Chondrocyte (in vitro differentiated cells): ENCODE measurements around the gene EFEMP1. TPM values are rescaled to one million over a fixed set of nuclear protein-coding genes. Genes with fewer than 3 reads are reported as not detected.
"Not testable (repeated sequence)": the region's sequence is repeated elsewhere in the genome, so short reads cannot be mapped to it uniquely, and the experiment has no call there.

Experiments
- DNase-seq: peaks from one replicate; pipeline ENCODE4 v3.0.0; 2021; ENCODE audit warnings: mixed read lengths, low spot score
- H3K27ac Mint-ChIP-seq: one replicate; pipeline ENCODE4 v1.8.0; 2021; ENCODE audit warnings: mild to moderate bottlenecking, moderate library complexity, mixed read lengths; ENCODE audit not compliant: unreplicated experiment
- H3K27me3 Mint-ChIP-seq: 2 replicates; pipeline ENCODE4 v1.8.0; 2021; ENCODE audit warnings: low read depth, mixed read lengths
- H3K36me3 Mint-ChIP-seq: 2 replicates; pipeline ENCODE4 v1.8.0; 2021; ENCODE audit warnings: low read depth, mixed read lengths
- H3K4me1 Mint-ChIP-seq: 2 replicates; pipeline ENCODE4 v1.8.0; 2021; ENCODE audit warnings: low read depth, mild to moderate bottlenecking, mixed read lengths
- H3K4me3 Mint-ChIP-seq: one replicate; pipeline ENCODE4 v1.8.0; 2021; ENCODE audit warnings: mild to moderate bottlenecking, moderate library complexity, mixed read lengths; ENCODE audit not compliant: unreplicated experiment
- H3K9me3 Mint-ChIP-seq: 2 replicates; pipeline ENCODE4 v1.8.0; 2021; ENCODE audit warnings: low read depth, mixed read lengths
- total RNA-seq: library from RNA; stranded (reverse); gene quantifications from 3 replicates; pipeline ENCODE4 v1.2.1, GENCODE V29; 2021
- TF ChIP-seq, protein P1 (sequence below): fragments of 200-600 bp; sonication (generic); IDR thresholded peaks from 2 replicates; pipeline ENCODE4 v1.5.0; 2021; ENCODE audit warnings: antibody characterized with exemption, mild to moderate bottlenecking, moderate library complexity

Gene EFEMP1
- total RNA-seq, 1 donor from 2014 or later = 38.6 TPM

- Mint-ChIP-seq H3K27me3 (peaks cover 5% of the 10 kb centered on the region), H3K4me3 (no peak overlapping the region), H3K27ac (no peak overlapping the region), H3K36me3 (peaks cover 5% of the 10 kb centered on the region), H3K9me3 (peaks cover 7% of the 10 kb centered on the region), H3K4me1 (peaks cover 13% of the 10 kb centered on the region)
- TF ChIP-seq, protein P1, sequence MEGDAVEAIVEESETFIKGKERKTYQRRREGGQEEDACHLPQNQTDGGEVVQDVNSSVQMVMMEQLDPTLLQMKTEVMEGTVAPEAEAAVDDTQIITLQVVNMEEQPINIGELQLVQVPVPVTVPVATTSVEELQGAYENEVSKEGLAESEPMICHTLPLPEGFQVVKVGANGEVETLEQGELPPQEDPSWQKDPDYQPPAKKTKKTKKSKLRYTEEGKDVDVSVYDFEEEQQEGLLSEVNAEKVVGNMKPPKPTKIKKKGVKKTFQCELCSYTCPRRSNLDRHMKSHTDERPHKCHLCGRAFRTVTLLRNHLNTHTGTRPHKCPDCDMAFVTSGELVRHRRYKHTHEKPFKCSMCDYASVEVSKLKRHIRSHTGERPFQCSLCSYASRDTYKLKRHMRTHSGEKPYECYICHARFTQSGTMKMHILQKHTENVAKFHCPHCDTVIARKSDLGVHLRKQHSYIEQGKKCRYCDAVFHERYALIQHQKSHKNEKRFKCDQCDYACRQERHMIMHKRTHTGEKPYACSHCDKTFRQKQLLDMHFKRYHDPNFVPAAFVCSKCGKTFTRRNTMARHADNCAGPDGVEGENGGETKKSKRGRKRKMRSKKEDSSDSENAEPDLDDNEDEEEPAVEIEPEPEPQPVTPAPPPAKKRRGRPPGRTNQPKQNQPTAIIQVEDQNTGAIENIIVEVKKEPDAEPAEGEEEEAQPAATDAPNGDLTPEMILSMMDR = no peak
- no peak for DNase-seq
Observed at GRCh38 chr2:55840460-55840859, 83.1 kb downstream of the EFEMP1 start.

DNA sequence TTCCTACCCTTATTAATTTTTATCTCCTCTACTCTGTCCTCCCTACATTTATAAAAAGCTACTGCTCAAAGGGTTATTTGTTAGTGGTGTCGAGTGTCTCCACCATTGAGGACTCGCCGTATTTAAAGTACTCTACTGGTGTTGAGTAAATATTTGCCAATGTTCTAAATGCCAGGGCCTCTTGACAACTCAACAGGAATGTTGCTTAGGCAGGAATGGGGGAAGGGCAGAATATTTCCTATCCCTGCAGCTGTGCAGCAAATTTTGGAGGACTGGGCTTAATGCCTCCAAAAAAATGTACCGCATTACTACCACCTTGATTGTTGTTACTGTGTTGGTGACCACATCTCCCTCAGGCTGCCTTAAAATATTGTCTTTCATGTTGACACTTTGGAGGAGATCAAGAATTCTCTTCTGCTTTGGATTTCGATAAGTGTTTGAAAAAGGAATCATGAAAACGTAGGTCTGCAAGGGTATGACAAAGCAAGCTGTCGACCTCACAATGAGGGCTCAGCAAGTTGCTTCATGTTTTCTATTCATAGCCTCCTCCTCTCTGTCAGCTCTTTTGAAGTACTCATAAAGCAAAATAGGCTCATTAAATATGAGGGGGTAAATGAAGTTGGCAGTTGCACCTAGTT is 84.3 kb downstream of the EFEMP1 start:
- Mint-ChIP-seq H3K4me1 (peaks cover 13% of the 10 kb centered on the region), H3K27me3 (peaks cover 10% of the 10 kb centered on the region), H3K9me3 (peaks cover 11% of the 10 kb centered on the region), H3K27ac (no peak overlapping the region), H3K36me3 (peaks cover 5% of the 10 kb centered on the region), H3K4me3 (no peak overlapping the region)
- DNase-seq = no peak
- TF ChIP-seq, protein P1 = no peak

DNA sequence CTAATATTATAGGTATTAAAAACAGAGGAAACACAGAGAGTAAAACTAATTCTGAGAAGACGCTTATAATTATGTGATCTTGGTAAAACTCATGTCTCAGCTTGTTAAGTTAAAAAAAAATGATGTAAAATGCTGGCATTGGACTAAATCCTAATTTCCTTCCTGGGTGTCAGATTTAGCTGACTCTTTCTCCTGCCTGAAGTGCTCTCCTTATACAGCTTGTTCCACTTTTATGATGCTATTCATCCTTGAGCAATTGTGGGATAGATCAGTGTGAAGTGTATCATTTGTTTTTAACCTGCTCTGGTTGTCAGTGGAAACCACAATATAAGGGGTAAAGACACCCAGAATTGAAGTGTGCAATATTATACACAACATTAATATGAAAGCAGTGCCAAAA is 84.9 kb downstream of the EFEMP1 start:
- H3K4me1 Mint-ChIP-seq = peaks cover 13% of the 10 kb centered on the region
- peaks cover 12% of the 10 kb centered on the region for H3K27me3 Mint-ChIP-seq
- H3K36me3 Mint-ChIP-seq = peaks cover 5% of the 10 kb centered on the region
- no peak overlapping the region for H3K27ac Mint-ChIP-seq
- TF ChIP-seq, protein P1 = no peak
- peaks cover 11% of the 10 kb centered on the region for H3K9me3 Mint-ChIP-seq
- no peak for DNase-seq
- H3K4me3 Mint-ChIP-seq = no peak overlapping the region

GRCh38 chr2:55838117-55838516 is 85.5 kb downstream of the EFEMP1 start:
- peaks cover 13% of the 10 kb centered on the region for H3K27me3 Mint-ChIP-seq
- not testable (repeated sequence) for H3K4me3 Mint-ChIP-seq, H3K36me3 Mint-ChIP-seq, H3K27ac Mint-ChIP-seq, DNase-seq
- H3K4me1 Mint-ChIP-seq = peaks cover 11% of the 10 kb centered on the region
- peaks cover 11% of the 10 kb centered on the region for H3K9me3 Mint-ChIP-seq

DNA sequence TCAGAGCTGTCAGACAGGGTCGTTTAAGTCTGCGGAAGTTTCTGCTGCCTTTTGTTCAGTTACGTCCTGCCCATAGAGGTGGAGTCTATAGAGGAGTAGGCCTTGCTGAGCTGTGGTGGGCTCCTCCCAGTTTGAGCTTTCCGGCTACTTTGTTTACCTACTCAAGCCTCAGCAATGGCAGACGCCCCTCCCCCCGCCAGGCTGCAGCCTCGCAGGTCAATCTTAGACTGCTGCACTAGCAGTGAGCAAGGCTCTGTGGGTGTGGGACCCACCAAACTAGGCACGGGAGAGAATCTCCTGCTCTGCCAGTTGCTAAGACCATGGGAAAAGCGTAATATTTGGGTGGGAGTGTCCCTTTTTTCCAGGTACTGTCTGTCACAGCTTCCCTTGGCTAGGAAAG is 86.5 kb downstream of the EFEMP1 start:
- Mint-ChIP-seq H3K4me1 (peaks cover 10% of the 10 kb centered on the region), H3K27ac (no peak overlapping the region), H3K27me3 (peaks cover 14% of the 10 kb centered on the region), H3K4me3 (no peak overlapping the region), H3K9me3 (peaks cover 17% of the 10 kb centered on the region), H3K36me3 (peaks cover 7% of the 10 kb centered on the region)
- DNase-seq = no peak
- TF ChIP-seq, protein P1 = no peak

- DNase-seq, H3K4me1 Mint-ChIP-seq, H3K4me3 Mint-ChIP-seq, H3K27ac Mint-ChIP-seq, H3K36me3 Mint-ChIP-seq: not testable (repeated sequence)
- Mint-ChIP-seq H3K9me3 (peaks cover 18% of the 10 kb centered on the region), H3K27me3 (peaks cover 26% of the 10 kb centered on the region)
Observed at GRCh38 chr2:55831671-55832410, 91.7 kb downstream of the EFEMP1 start.
